ENCODE results near the gene SEZ6. TPM values are rescaled to one million over a fixed set of nuclear protein-coding genes. Genes with fewer than 3 reads are reported as not detected.

Gene SEZ6
- total RNA-seq, 1 experiment from 2014 or later = not detected

- Histone ChIP-seq H3K9me3 (ENCODE audit: control insufficient read depth, insufficient read depth, low read depth, low read length) (no peaks in the 10 kb centered on the region), H3K27ac (ENCODE audit: low read length) (no peak overlapping the region), H3K36me3 (ENCODE audit: control insufficient read depth, insufficient read depth, low read length) (no peaks in the 10 kb centered on the region), H3K27me3 (ENCODE audit: control insufficient read depth, insufficient read depth, low read length) (peaks cover 3% of the 10 kb centered on the region; the same call in 1 of the 2 replicates), H3K4me3 (ENCODE audit: low read depth in 2 of 2, low read length in 2 of 2) (no peak overlapping the region), H3K4me1 (ENCODE audit: control insufficient read depth, insufficient read depth, low read length) (no peaks in the 10 kb centered on the region; the same call in 1 of the 2 replicates)
- no peak for ATAC-seq
- no TSS peak for BruUV-seq (replicated peaks)
- intact Hi-C loops (cut with micrococcal nuclease; ENCODE audit: unreplicated experiment) = no loop called here
- in situ Hi-C loops (cut with HindIII; ENCODE audit: low pct_unique_long_range_greater_than_20kb, low sequenced_read_pairs) = no loop called here
- ChIA-PET CTCF (interaction anchor here (0.8 to 1.0 kb wide), 2 partner anchors 132 to 158 kb away, joined by 3 read pairs; no protein-coding TSS in a partner anchor), POLR2A (no interaction called here)
- TF ChIP-seq REST (IDR thresholded peaks at IDR 0.05; ENCODE audit: insufficient read depth in 1 of 2, low read depth in 2 of 2, low read length in 1 of 2) (no peak), CTCF (IDR thresholded peaks at IDR 0.05) (no peak), POLR2AphosphoS5 (IDR thresholded peaks at IDR 0.05; ENCODE audit: low read depth, low read length) (no peak), SIN3A (IDR thresholded peaks at IDR 0.05; ENCODE audit: borderline replicate concordance, insufficient read depth, low read depth, low read length) (no peak), TCF7L2 (IDR thresholded peaks at IDR 0.05; ENCODE audit: low read depth, low read length) (no peak)
- no peak for DNase-seq (ENCODE audit: low read depth, low spot score)
Observed at GRCh38 chr17:28959471-28959871, 46.4 kb downstream of the SEZ6 start.

- DNase-seq (ENCODE audit: low read depth, low spot score) (no peak), ATAC-seq (no peak)
- Histone ChIP-seq H3K36me3 (ENCODE audit: control insufficient read depth, insufficient read depth, low read length) (no peaks in the 10 kb centered on the region), H3K9me3 (ENCODE audit: control insufficient read depth, insufficient read depth, low read depth, low read length) (no peaks in the 10 kb centered on the region), H3K27ac (ENCODE audit: low read length) (no peak overlapping the region), H3K4me3 (ENCODE audit: low read depth in 2 of 2, low read length in 2 of 2) (no peak overlapping the region), H3K4me1 (ENCODE audit: control insufficient read depth, insufficient read depth, low read length) (no peaks in the 10 kb centered on the region; the same call in 1 of the 2 replicates), H3K27me3 (ENCODE audit: control insufficient read depth, insufficient read depth, low read length) (peaks cover 3% of the 10 kb centered on the region; the same call in 1 of the 2 replicates)
- POLR2A ChIA-PET = no interaction called here
- TF ChIP-seq SIN3A (IDR thresholded peaks at IDR 0.05; ENCODE audit: borderline replicate concordance, insufficient read depth, low read depth, low read length) (no peak), POLR2AphosphoS5 (IDR thresholded peaks at IDR 0.05; ENCODE audit: low read depth, low read length) (no peak)
- in situ Hi-C loops (cut with HindIII; ENCODE audit: low pct_unique_long_range_greater_than_20kb, low sequenced_read_pairs) (no loop called here), intact Hi-C loops (cut with micrococcal nuclease; ENCODE audit: unreplicated experiment) (no loop called here)
- CTCF ChIA-PET = interaction anchor here (0.6 to 1.0 kb wide), 3 partner anchors 132 to 237 kb away, joined by 3 to 5 read pairs (median 3); no protein-coding TSS in a partner anchor
- BruUV-seq (replicated peaks) = no TSS peak
Observed at GRCh38 chr17:28958820-28959455, 46.9 kb downstream of the SEZ6 start.

GRCh38 chr17:28957992-28958355 is 47.9 kb downstream of the SEZ6 start:
- no peak overlapping the region for H3K27ac ChIP-seq (ENCODE audit: low read length)
- DNase-seq (ENCODE audit: low read depth, low spot score) = no peak
- TF ChIP-seq REST (IDR thresholded peaks at IDR 0.05; ENCODE audit: insufficient read depth in 1 of 2, low read depth in 2 of 2, low read length in 1 of 2) (no peak), CTCF (IDR thresholded peaks at IDR 0.05) (no peak), TCF7L2 (IDR thresholded peaks at IDR 0.05; ENCODE audit: low read depth, low read length) (no peak), POLR2AphosphoS5 (IDR thresholded peaks at IDR 0.05; ENCODE audit: low read depth, low read length) (no peak), SIN3A (IDR thresholded peaks at IDR 0.05; ENCODE audit: borderline replicate concordance, insufficient read depth, low read depth, low read length) (no peak)
- H3K27me3 ChIP-seq (ENCODE audit: control insufficient read depth, insufficient read depth, low read length) = no peaks in the 10 kb centered on the region
- intact Hi-C loops (cut with micrococcal nuclease; ENCODE audit: unreplicated experiment) = no loop called here
- ChIA-PET CTCF (no interaction called here), POLR2A (interaction anchor here (0.6 kb wide), 1 partner anchor 134 kb away, joined by 6 read pairs; no protein-coding TSS in a partner anchor)
- no peaks in the 10 kb centered on the region for H3K9me3 ChIP-seq (ENCODE audit: control insufficient read depth, insufficient read depth, low read depth, low read length)
- H3K36me3 ChIP-seq (ENCODE audit: control insufficient read depth, insufficient read depth, low read length) = no peaks in the 10 kb centered on the region
- no peak for ATAC-seq
- no TSS peak for BruUV-seq (replicated peaks)
- in situ Hi-C loops (cut with HindIII; ENCODE audit: low pct_unique_long_range_greater_than_20kb, low sequenced_read_pairs) = no loop called here
- H3K4me1 ChIP-seq (ENCODE audit: control insufficient read depth, insufficient read depth, low read length) = peaks cover 2% of the 10 kb centered on the region; the same call in 1 of the 2 replicates
- H3K4me3 ChIP-seq (ENCODE audit: low read depth in 2 of 2, low read length in 2 of 2) = no peak overlapping the region

Data from Panc1 (cell line).